Liver (tissue), 9 donors: ENCODE data around the gene KDM5B. TPM values are rescaled to one million over a fixed set of nuclear protein-coding genes. Genes with fewer than 3 reads are reported as not detected.
"Not testable (repeated sequence)": the region's sequence is repeated elsewhere in the genome, so short reads cannot be mapped to it uniquely, and the experiment has no call there.

ENCODE experiments used
- DNase-seq: peaks from one replicate; pipeline ENCODE4 v3.0.0-alpha.2; 2017; ENCODE audit warnings: low spot score
- H3K27ac ChIP-seq, 2 donors: one replicate each; pipeline ENCODE4 v1.7.0; 2013; ENCODE audit warnings: inconsistent platforms in 2 of 2, low read length in 2 of 2, control low read depth in 1 of 2, low read depth in 1 of 2, mild to moderate bottlenecking in 1 of 2
- H3K27me3 ChIP-seq, 4 donors: one replicate each; pipeline versions ENCODE4 v1.6.1 to v1.7.0; 2013; ENCODE audit warnings: low read length in 3 of 4, inconsistent platforms in 1 of 4, mild to moderate bottlenecking in 1 of 4, moderate library complexity in 1 of 4; ENCODE audit not compliant: control insufficient read depth in 4 of 4, insufficient read depth in 4 of 4
- H3K36me3 ChIP-seq, 4 donors: one replicate each; pipeline versions ENCODE4 v1.6.1 to v1.7.0; 2013; ENCODE audit warnings: low read length in 3 of 4, mild to moderate bottlenecking in 3 of 4, low read depth in 1 of 4, moderate library complexity in 1 of 4; ENCODE audit not compliant: control insufficient read depth in 4 of 4, insufficient read depth in 3 of 4
- H3K4me1 ChIP-seq, 4 donors: one replicate each; pipeline versions ENCODE4 v1.6.1 to v1.7.0; 2013; ENCODE audit warnings: low read length in 3 of 4, mild to moderate bottlenecking in 3 of 4, moderate library complexity in 1 of 4; ENCODE audit not compliant: control insufficient read depth in 4 of 4, insufficient read depth in 4 of 4
- H3K4me3 ChIP-seq, 3 donors: one replicate each; pipeline versions ENCODE4 v1.6.1 to v1.7.0; 2013; ENCODE audit warnings: low read length in 3 of 3, control low read depth in 1 of 3, low read depth in 1 of 3, mild to moderate bottlenecking in 1 of 3
- H3K9ac ChIP-seq, 2 donors: one replicate each; pipeline ENCODE4 v1.7.0; 2013; ENCODE audit warnings: low read length in 2 of 2, mild to moderate bottlenecking in 2 of 2, moderate library complexity in 2 of 2, control low read depth in 1 of 2, low read depth in 1 of 2
- H3K9me3 ChIP-seq, 4 donors: one replicate each; pipeline versions ENCODE4 v1.6.1 to v1.7.0; 2013; ENCODE audit warnings: low read length in 3 of 4; ENCODE audit not compliant: control insufficient read depth in 4 of 4
- ATF3 ChIP-seq: IDR thresholded peaks from 2 replicates; pipeline ENCODE4 v1.6.1; 2016; ENCODE audit warnings: antibody characterized with exemption
- EGR1 ChIP-seq, 2 donors: IDR thresholded peaks; 2 replicates each; pipeline ENCODE4 v1.6.1; 2016 to 2018; ENCODE audit warnings: antibody characterized with exemption in 2 of 2, low read depth in 2 of 2
- GABPA ChIP-seq, 2 donors: IDR thresholded peaks in 1 of 2; conservative IDR thresholded peaks in 1 of 2; 2 replicates each; pipeline ENCODE4 v1.6.1; 2016; ENCODE audit warnings: antibody characterized with exemption in 2 of 2, mild to moderate bottlenecking in 1 of 2, moderate library complexity in 1 of 2
- HNF4G ChIP-seq: IDR thresholded peaks from 2 replicates; pipeline ENCODE4 v1.6.1; 2016; ENCODE audit warnings: antibody characterized with exemption
- JUND ChIP-seq, 2 donors: IDR thresholded peaks; 2 replicates each; pipeline ENCODE4 v1.6.1; 2016; ENCODE audit warnings: antibody characterized with exemption in 2 of 2
- MAX ChIP-seq: IDR thresholded peaks from 2 replicates; pipeline ENCODE4 v1.6.1; 2016; ENCODE audit warnings: antibody characterized with exemption
- NR2F2 ChIP-seq: IDR thresholded peaks from 2 replicates; pipeline ENCODE4 v1.6.1; 2016; ENCODE audit warnings: antibody characterized with exemption
- RXRA ChIP-seq, 2 donors: IDR thresholded peaks; 2 replicates each; pipeline ENCODE4 v1.6.1; 2017 to 2018; ENCODE audit warnings: antibody characterized with exemption in 2 of 2, mild to moderate bottlenecking in 1 of 2
- SP1 ChIP-seq: IDR thresholded peaks from 2 replicates; pipeline ENCODE4 v1.6.1; 2018; ENCODE audit warnings: antibody characterized with exemption, mild to moderate bottlenecking
- TAF1 ChIP-seq: conservative IDR thresholded peaks from 2 replicates; pipeline ENCODE4 v1.6.1; 2016; ENCODE audit warnings: antibody characterized with exemption, mild to moderate bottlenecking
- WGBS: extraction: QIAGEN DNeasy Blood & Tissue Kit; methylation state at CpG from one replicate; pipeline ENCODE4 v1.1.7; 2013; 5-methylcytosine and 5-hydroxymethylcytosine counted together
- polyA plus RNA-seq, 2 donors: library from polyadenylated mRNA; stranded (reverse) in 1 of 2; unstranded in 1 of 2; fragments of 200-250 nt in 1 of 2; fragments of >200 nt in 1 of 2; fragmentation: Nextera tagmentation in 1 of 2; extraction: Ambion mirVana in 1 of 2; gene quantifications; one replicate each; pipeline versions ENCODE4 v1.2.1 to v1.2.3, GENCODE V29; 2013 to 2015
- total RNA-seq, 2 donors: library from RNA; depleted of rRNA; stranded (reverse); fragments of >200 nt; gene quantifications; one replicate each; pipeline ENCODE4 v1.2.3, GENCODE V29; 2014
- TF ChIP-seq, protein P1 (sequence below): fragments of 150-350 bp; IDR thresholded peaks from 2 replicates; pipeline ENCODE4 v1.5.1; 2017; ENCODE audit warnings: improper control_type of control experiment, low read depth, low read length; ENCODE audit not compliant: missing input control
- TF ChIP-seq, protein P2 (sequence below): IDR thresholded peaks from 2 replicates; pipeline ENCODE4 v1.6.1; 2016; ENCODE audit warnings: antibody characterized with exemption
- donor health status: healthy.
- donor health status: healthy.
- donor health status: healthy.
- donor health status: healthy.
- donor health status: healthy.

KDM5B gene
- total and polyA plus RNA-seq, 4 donors: 3.4 to 33.7 (median 14.8) TPM

GRCh38 chr1:202831906-202832305 is 23.7 kb upstream of the KDM5B start:
- H3K27ac ChIP-seq: no peak overlapping the region
- WGBS: 85% methylated on average over 3 of the region's 3 CpGs
- H3K9ac ChIP-seq: no peak overlapping the region
- no peaks in the 10 kb centered on the region for H3K27me3 ChIP-seq
- TF ChIP-seq RXRA (IDR thresholded peaks at IDR 0.05) (no peak), MAX (no peak), HNF4G (no peak)
- H3K4me3 ChIP-seq: no peak overlapping the region
- DNase-seq: no peak
- H3K9me3 ChIP-seq: no peaks in the 10 kb centered on the region
- no peaks in the 10 kb centered on the region for H3K36me3 ChIP-seq
- no peaks in the 10 kb centered on the region for H3K4me1 ChIP-seq

DNA sequence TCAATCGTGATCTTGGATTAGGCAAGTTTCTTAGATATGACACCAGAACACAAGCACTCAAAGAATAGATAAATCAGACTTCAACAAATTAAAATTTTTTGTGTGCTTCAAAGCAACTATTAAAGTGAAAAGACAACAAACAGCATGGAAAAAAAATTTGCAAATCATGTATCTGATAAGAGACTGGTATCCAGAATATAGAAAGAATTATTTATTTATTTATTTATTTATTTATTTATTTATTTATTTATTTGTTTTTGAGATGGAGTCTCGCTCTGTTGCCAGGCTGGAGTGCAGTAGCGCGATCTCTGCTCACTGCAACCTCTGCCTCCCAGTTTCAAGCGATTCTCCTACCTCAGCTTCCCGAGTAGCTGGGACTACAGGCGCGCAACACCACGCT is 21.0 kb upstream of the KDM5B start:
- H3K36me3 ChIP-seq, H3K27me3 ChIP-seq, H3K4me1 ChIP-seq, H3K4me3 ChIP-seq, DNase-seq, H3K9ac ChIP-seq, H3K9me3 ChIP-seq, H3K27ac ChIP-seq: not testable (repeated sequence)
- WGBS: 97% methylated on average over 9 of the region's 9 CpGs

DNA sequence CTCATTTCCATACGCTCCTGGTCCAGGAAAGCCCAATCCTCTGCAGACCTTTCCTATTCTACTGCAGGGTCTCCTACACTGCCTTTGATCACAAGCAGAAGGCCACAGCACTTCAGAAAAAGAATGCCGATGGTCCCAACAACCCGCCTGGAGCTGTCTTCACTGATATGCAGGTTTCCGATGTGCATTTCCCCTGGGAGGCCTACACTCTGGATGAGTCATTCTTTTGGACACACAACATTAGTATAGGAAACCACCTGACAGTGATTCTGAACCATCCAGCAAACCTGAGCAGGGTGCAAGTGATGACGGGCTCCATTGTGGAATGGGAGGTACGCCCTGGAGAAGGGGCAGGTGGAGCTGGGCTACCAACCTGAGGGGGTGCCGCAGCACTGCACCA is 17.5 kb upstream of the KDM5B start:
- no peaks in the 10 kb centered on the region for H3K9me3 ChIP-seq
- H3K27me3 ChIP-seq: no peaks in the 10 kb centered on the region
- no peak overlapping the region for H3K9ac ChIP-seq
- 94% methylated on average over 7 of the region's 7 CpGs for WGBS
- DNase-seq: no peak
- H3K4me3 ChIP-seq: no peak overlapping the region
- H3K27ac ChIP-seq: no peak overlapping the region
- TF ChIP-seq, protein P1, sequence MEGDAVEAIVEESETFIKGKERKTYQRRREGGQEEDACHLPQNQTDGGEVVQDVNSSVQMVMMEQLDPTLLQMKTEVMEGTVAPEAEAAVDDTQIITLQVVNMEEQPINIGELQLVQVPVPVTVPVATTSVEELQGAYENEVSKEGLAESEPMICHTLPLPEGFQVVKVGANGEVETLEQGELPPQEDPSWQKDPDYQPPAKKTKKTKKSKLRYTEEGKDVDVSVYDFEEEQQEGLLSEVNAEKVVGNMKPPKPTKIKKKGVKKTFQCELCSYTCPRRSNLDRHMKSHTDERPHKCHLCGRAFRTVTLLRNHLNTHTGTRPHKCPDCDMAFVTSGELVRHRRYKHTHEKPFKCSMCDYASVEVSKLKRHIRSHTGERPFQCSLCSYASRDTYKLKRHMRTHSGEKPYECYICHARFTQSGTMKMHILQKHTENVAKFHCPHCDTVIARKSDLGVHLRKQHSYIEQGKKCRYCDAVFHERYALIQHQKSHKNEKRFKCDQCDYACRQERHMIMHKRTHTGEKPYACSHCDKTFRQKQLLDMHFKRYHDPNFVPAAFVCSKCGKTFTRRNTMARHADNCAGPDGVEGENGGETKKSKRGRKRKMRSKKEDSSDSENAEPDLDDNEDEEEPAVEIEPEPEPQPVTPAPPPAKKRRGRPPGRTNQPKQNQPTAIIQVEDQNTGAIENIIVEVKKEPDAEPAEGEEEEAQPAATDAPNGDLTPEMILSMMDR: no peak
- H3K36me3 ChIP-seq: no peaks in the 10 kb centered on the region
- H3K4me1 ChIP-seq: no peaks in the 10 kb centered on the region

DNA sequence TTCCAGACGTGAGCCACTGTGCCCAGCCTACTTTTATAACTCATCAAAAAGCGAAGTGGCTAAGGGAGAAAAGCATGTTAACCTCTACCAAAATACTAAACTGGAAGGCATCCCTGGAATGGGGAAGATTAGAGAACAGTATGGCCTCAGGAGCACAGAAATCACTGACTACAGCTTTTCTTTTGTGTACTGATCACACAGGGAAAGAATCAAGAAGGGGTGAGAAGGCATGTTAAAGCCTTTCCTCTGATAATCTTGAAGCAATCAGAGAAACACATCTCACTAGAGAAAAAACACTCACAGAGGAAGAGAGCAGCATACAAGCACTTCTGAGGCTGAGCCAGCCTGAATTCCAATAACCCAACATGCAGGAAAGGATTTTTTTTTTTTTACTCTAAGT is 13.2 kb upstream of the KDM5B start:
- H3K27me3 ChIP-seq: peaks cover 0 to 3% (median 0%) of the 10 kb centered on the region in 4 donors
- no peak overlapping the region for H3K4me3 ChIP-seq
- H3K9me3 ChIP-seq: no peaks in the 10 kb centered on the region
- H3K9ac ChIP-seq: no peak overlapping the region
- no peaks in the 10 kb centered on the region for H3K4me1 ChIP-seq
- H3K27ac ChIP-seq: no peak overlapping the region
- no peak for DNase-seq
- 81% methylated on average over 2 of the region's 2 CpGs for WGBS
- TF ChIP-seq NR2F2: no peak
- no peak for TF ChIP-seq ATF3
- TF ChIP-seq JUND (IDR thresholded peaks at IDR 0.05): no peak
- TF ChIP-seq GABPA (IDR thresholded peaks at IDR 0.05 in 1 of 2, conservative IDR thresholded peaks at IDR 0.05 in 1 of 2): no peak
- no peak for TF ChIP-seq MAX
- TF ChIP-seq TAF1: no peak
- TF ChIP-seq SP1: no peak
- TF ChIP-seq HNF4G: no peak
- TF ChIP-seq, protein P2, sequence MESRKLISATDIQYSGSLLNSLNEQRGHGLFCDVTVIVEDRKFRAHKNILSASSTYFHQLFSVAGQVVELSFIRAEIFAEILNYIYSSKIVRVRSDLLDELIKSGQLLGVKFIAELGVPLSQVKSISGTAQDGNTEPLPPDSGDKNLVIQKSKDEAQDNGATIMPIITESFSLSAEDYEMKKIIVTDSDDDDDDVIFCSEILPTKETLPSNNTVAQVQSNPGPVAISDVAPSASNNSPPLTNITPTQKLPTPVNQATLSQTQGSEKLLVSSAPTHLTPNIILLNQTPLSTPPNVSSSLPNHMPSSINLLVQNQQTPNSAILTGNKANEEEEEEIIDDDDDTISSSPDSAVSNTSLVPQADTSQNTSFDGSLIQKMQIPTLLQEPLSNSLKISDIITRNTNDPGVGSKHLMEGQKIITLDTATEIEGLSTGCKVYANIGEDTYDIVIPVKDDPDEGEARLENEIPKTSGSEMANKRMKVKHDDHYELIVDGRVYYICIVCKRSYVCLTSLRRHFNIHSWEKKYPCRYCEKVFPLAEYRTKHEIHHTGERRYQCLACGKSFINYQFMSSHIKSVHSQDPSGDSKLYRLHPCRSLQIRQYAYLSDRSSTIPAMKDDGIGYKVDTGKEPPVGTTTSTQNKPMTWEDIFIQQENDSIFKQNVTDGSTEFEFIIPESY: no peak
- no peak for TF ChIP-seq RXRA (IDR thresholded peaks at IDR 0.05)
- TF ChIP-seq, protein P1: no peak
- no peak for TF ChIP-seq EGR1 (IDR thresholded peaks at IDR 0.05; ENCODE audit: low read depth in 2 of 2)
- no peaks in the 10 kb centered on the region for H3K36me3 ChIP-seq
